Activated CD8-positive, alpha-beta memory T cell treated with anti-CD3 and anti-CD28 coated beads for 36 hours (primary cell): ENCODE results near the gene KRTAP10-3. TPM values are rescaled to one million over a fixed set of nuclear protein-coding genes. Genes with fewer than 3 reads are reported as not detected.

Experiments used
- CTCF ChIA-PET: fragments of 350-600 bp; sonication (Branson Sonifier 250); formaldehyde crosslinking; loops from one replicate; lab custom pipeline; 2021; ENCODE audit warnings: antibody characterized with exemption; lab: Charles Lee
- POLR2A ChIA-PET: fragments of 350-600 bp; sonication (Branson Sonifier 250); formaldehyde crosslinking; loops from one replicate; lab custom pipeline; 2021; ENCODE audit warnings: antibody characterized with exemption; lab: Charles Lee
- total RNA-seq, 2 experiments: library from RNA; stranded (reverse); gene quantifications; one replicate each; pipeline ENCODE4 v1.2.3, GENCODE V29; 2021

Gene KRTAP10-3
- total RNA-seq, 2 experiments from 2014 or later: not detected

GRCh38 chr21:44522753-44523204 is 35.8 kb downstream of the KRTAP10-3 start:
- POLR2A ChIA-PET: no interaction called here

GRCh38 chr21:44521928-44522752 is 36.5 kb downstream of the KRTAP10-3 start:
- ChIA-PET CTCF (no interaction called here), POLR2A (no interaction called here)

More at GRCh38 chr21:44522753-44523204, 35.8 kb downstream of the KRTAP10-3 start:
- CTCF ChIA-PET: no interaction called here

GRCh38 chr21:44521301-44521927 is 37.2 kb downstream of the KRTAP10-3 start:
- CTCF ChIA-PET: no interaction called here
- POLR2A ChIA-PET: no interaction called here

GRCh38 chr21:44520326-44521300 is 38.0 kb downstream of the KRTAP10-3 start:
- ChIA-PET CTCF (no interaction called here), POLR2A (no interaction called here)

GRCh38 chr21:44519346-44520325 is 39.0 kb downstream of the KRTAP10-3 start:
- CTCF ChIA-PET: no interaction called here
- POLR2A ChIA-PET: no interaction called here

- POLR2A ChIA-PET: no interaction called here
Observed at GRCh38 chr21:44518686-44519085, 39.9 kb downstream of the KRTAP10-3 start.

GRCh38 chr21:44517175-44517899 is 41.3 kb downstream of the KRTAP10-3 start:
- POLR2A ChIA-PET: no interaction called here
- CTCF ChIA-PET: no interaction called here

More at GRCh38 chr21:44518686-44519085, 39.9 kb downstream of the KRTAP10-3 start:
- CTCF ChIA-PET: interaction anchor here (0.9 kb wide), 1 partner anchor 8 kb away, joined by 4 read pairs; no protein-coding TSS in a partner anchor

- ChIA-PET POLR2A (no interaction called here), CTCF (no interaction called here)
Observed at GRCh38 chr21:44516828-44517174, 41.8 kb downstream of the KRTAP10-3 start.

GRCh38 chr21:44516342-44516741 is 42.3 kb downstream of the KRTAP10-3 start:
- ChIA-PET POLR2A (interaction anchor here (0.5 kb wide), 1 partner anchor 250 kb away, joined by 3 read pairs; no protein-coding TSS in a partner anchor), CTCF (no interaction called here)

GRCh38 chr21:44515359-44516165 is 43.0 kb downstream of the KRTAP10-3 start:
- ChIA-PET CTCF (interaction anchor here (1.4 kb wide), 1 partner anchor 227 kb away, joined by 3 read pairs; no protein-coding TSS in a partner anchor), POLR2A (interaction anchor here (0.5 kb wide), 1 partner anchor 251 kb away, joined by 3 read pairs; no protein-coding TSS in a partner anchor)

- CTCF ChIA-PET: interaction anchor here (1.4 kb wide), 1 partner anchor 227 kb away, joined by 3 read pairs; no protein-coding TSS in a partner anchor
- POLR2A ChIA-PET: no interaction called here
Observed at GRCh38 chr21:44514746-44515358, 43.7 kb downstream of the KRTAP10-3 start.

GRCh38 chr21:44514218-44514520 is 44.4 kb downstream of the KRTAP10-3 start:
- POLR2A ChIA-PET: no interaction called here
- CTCF ChIA-PET: no interaction called here

GRCh38 chr21:44513389-44514217 is 45.0 kb downstream of the KRTAP10-3 start:
- ChIA-PET POLR2A (no interaction called here), CTCF (interaction anchor here (1.1 kb wide), 1 partner anchor 229 kb away, joined by 3 read pairs; no protein-coding TSS in a partner anchor)

GRCh38 chr21:44512496-44513388 is 45.9 kb downstream of the KRTAP10-3 start:
- POLR2A ChIA-PET: no interaction called here

GRCh38 chr21:44511938-44512275 is 46.7 kb downstream of the KRTAP10-3 start:
- CTCF ChIA-PET: no interaction called here
- POLR2A ChIA-PET: no interaction called here

More at GRCh38 chr21:44512496-44513388, 45.9 kb downstream of the KRTAP10-3 start:
- CTCF ChIA-PET: interaction anchor here (1.1 kb wide), 1 partner anchor 230 kb away, joined by 3 read pairs; no protein-coding TSS in a partner anchor
